Activated CD4-positive, alpha-beta T cell treated with anti-CD3 and anti-CD28 coated beads for 1 hour (primary cell): ENCODE results near the gene ZCWPW1.
"Not testable (repeated sequence)": the region's sequence is repeated elsewhere in the genome, so short reads cannot be mapped to it uniquely, and the experiment has no call there.

Source experiments
- DNase-seq: peaks from one replicate; pipeline ENCODE4 v3.0.0-alpha.2; 2020

Gene ZCWPW1

GRCh38 chr7:100372256-100372655 lies 56.2 kb downstream of the ZCWPW1 start:
- DNase-seq: no peak

- DNase-seq: no peak
Measured at GRCh38 chr7:100371561-100372171, 56.8 kb downstream of the ZCWPW1 start.

GRCh38 chr7:100370746-100371145 lies 57.8 kb downstream of the ZCWPW1 start:
- DNase-seq: no peak

GRCh38 chr7:100370303-100370702 lies 58.2 kb downstream of the ZCWPW1 start:
- DNase-seq: no peak

GRCh38 chr7:100369105-100369504 lies 59.4 kb downstream of the ZCWPW1 start:
- no peak for DNase-seq

- no peak for DNase-seq
Measured at GRCh38 chr7:100367676-100368613, 60.6 kb downstream of the ZCWPW1 start.

GRCh38 chr7:100367251-100367620 lies 61.3 kb downstream of the ZCWPW1 start:
- no peak for DNase-seq

GRCh38 chr7:100366411-100367250 lies 61.9 kb downstream of the ZCWPW1 start:
- no peak for DNase-seq

- DNase-seq: not testable (repeated sequence)
Measured at GRCh38 chr7:100365998-100366367, 62.5 kb downstream of the ZCWPW1 start.

- DNase-seq: no peak
Measured at GRCh38 chr7:100364480-100364879, 64.0 kb downstream of the ZCWPW1 start.

- not testable (repeated sequence) for DNase-seq
Measured at GRCh38 chr7:100363797-100364196, 64.7 kb downstream of the ZCWPW1 start.

- DNase-seq: no peak
Measured at GRCh38 chr7:100363098-100363497, 65.4 kb downstream of the ZCWPW1 start.

GRCh38 chr7:100360135-100360854 lies 68.2 kb downstream of the ZCWPW1 start:
- DNase-seq: no peak

GRCh38 chr7:100358857-100359212 lies 69.7 kb downstream of the ZCWPW1 start:
- DNase-seq: no peak

GRCh38 chr7:100358027-100358856 lies 70.3 kb downstream of the ZCWPW1 start, which contains the start of gene PILRB:
Gene PILRB (plus strand): TSS chr7:100358117. CDS start chr7:100358303, 186 bp downstream.
- DNase-seq: no peak

- no peak for DNase-seq
Measured at GRCh38 chr7:100357131-100357561, 71.4 kb downstream of the ZCWPW1 start.

- no peak for DNase-seq
Measured at GRCh38 chr7:100356416-100357068, 72.0 kb downstream of the ZCWPW1 start.

- DNase-seq: no peak
Measured at GRCh38 chr7:100353685-100354330, 74.7 kb downstream of the ZCWPW1 start.

GRCh38 chr7:100352984-100353684 lies 75.4 kb downstream of the ZCWPW1 start:
- DNase-seq: no peak

- not testable (repeated sequence) for DNase-seq
Measured at GRCh38 chr7:100352230-100352781, 76.2 kb downstream of the ZCWPW1 start.
